OCI-LY3 (cell line): ENCODE measurements around the gene AGBL4.

Experiments
- H2AFZ ChIP-seq: fragments of 200-600, 300-600 bp; shearing (Covaris generic); 2 replicates; pipeline ENCODE4 v1.6.0; 2014; ENCODE audit warnings: antibody characterized with exemption, low read depth, low read length
- H3K27ac ChIP-seq: fragments of 200-600, 300-600 bp; sonication (generic); 2 replicates; pipeline ENCODE4 v1.5.1; 2014; ENCODE audit warnings: mild to moderate bottlenecking, low read length, moderate library complexity, mixed read lengths
- H3K27me3 ChIP-seq: fragments of 200-600, 300-600 bp; sonication (generic); 2 replicates; pipeline ENCODE4 v1.6.1; 2014; ENCODE audit warnings: low read depth, low read length, mixed read lengths
- H3K36me3 ChIP-seq: fragments of 200-600, 300-600 bp; sonication (generic); replicated peaks from 2 replicates; pipeline ENCODE3; 2014; ENCODE audit warnings: low read depth, low read length, mixed read lengths
- H3K4me1 ChIP-seq: fragments of 300-600, 200-600 bp; sonication (generic); 2 replicates; pipeline ENCODE4 v1.6.1; 2014; ENCODE audit warnings: low read length, mixed read lengths
- H3K4me2 ChIP-seq: fragments of 200-600, 300-600 bp; sonication (generic); 2 replicates; pipeline ENCODE4 v1.6.1; 2014; ENCODE audit warnings: low read length, mixed read lengths
- H3K4me3 ChIP-seq: fragments of 300-600, 200-600 bp; sonication (generic); 2 replicates; pipeline ENCODE4 v1.5.1; 2014; ENCODE audit warnings: antibody characterized with exemption, mild to moderate bottlenecking, low read length, moderate library complexity
- H3K79me2 ChIP-seq: fragments of 300-600, 200-600 bp; shearing (Covaris generic); 2 replicates; pipeline ENCODE4 v1.6.1; 2014; ENCODE audit warnings: mild to moderate bottlenecking, low read length, mixed read lengths
- H3K9ac ChIP-seq: fragments of 300-600, 200-600 bp; shearing (Covaris generic); 2 replicates; pipeline ENCODE4 v1.6.0; 2014; ENCODE audit warnings: mild to moderate bottlenecking, low read length, moderate library complexity
- H3K9me3 ChIP-seq: fragments of 200-600, 300-600 bp; shearing (Covaris generic); 2 replicates; pipeline ENCODE4 v1.6.1; 2014; ENCODE audit warnings: low read length, mixed read lengths; ENCODE audit not compliant: insufficient read depth
- H4K20me1 ChIP-seq: fragments of 200-600, 300-600 bp; sonication (generic); 2 replicates; pipeline ENCODE4 v1.6.1; 2016; ENCODE audit warnings: low read length, mixed read lengths; ENCODE audit not compliant: insufficient read depth
- EZH2phosphoT487 ChIP-seq: fragments of 200-600 bp; shearing (Covaris generic); IDR thresholded peaks from 2 replicates; pipeline ENCODE4 v1.6.1; 2018; ENCODE audit warnings: antibody characterized with exemption, mixed run types, low read depth
- TF ChIP-seq, protein P1 (sequence below): fragments of 200-600, 300-600 bp; sonication (generic); IDR thresholded peaks from 2 replicates; pipeline ENCODE4 v1.5.1; 2014; ENCODE audit warnings: antibody characterized with exemption, low read length, low read depth

Gene AGBL4

DNA sequence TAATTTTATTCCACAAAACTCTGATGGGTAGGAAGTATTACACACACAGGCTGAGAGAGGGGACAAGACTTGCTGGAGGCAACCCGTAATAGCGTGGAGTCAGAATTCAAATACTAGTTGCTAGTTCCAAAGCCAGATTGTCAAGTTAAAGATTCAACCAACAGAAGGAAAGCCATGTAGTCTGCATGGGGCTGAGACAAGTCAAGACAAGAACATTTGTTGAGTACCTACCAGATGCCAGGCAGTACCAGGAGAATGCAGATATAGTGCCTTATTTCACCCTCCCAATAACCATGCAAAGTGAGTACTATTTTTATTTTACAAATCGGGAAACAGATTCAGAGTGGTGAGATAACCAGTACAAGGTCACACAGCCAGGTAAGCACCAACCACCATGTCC, 1441.3 kb downstream of the AGBL4 start:
- H3K27ac ChIP-seq = no peak overlapping the region
- no peak overlapping the region for H2AFZ ChIP-seq
- no peak overlapping the region for H3K9ac ChIP-seq
- no peaks in the 10 kb centered on the region for H3K9me3 ChIP-seq
- no peak for TF ChIP-seq EZH2phosphoT487
- H3K36me3 ChIP-seq = no peaks in the 10 kb centered on the region
- H3K4me1 ChIP-seq = peaks cover 14% of the 10 kb centered on the region
- no peaks in the 10 kb centered on the region for H4K20me1 ChIP-seq
- no peak overlapping the region for H3K4me2 ChIP-seq
- no peaks in the 10 kb centered on the region for H3K79me2 ChIP-seq
- H3K27me3 ChIP-seq = no peaks in the 10 kb centered on the region
- H3K4me3 ChIP-seq = no peak overlapping the region

DNA sequence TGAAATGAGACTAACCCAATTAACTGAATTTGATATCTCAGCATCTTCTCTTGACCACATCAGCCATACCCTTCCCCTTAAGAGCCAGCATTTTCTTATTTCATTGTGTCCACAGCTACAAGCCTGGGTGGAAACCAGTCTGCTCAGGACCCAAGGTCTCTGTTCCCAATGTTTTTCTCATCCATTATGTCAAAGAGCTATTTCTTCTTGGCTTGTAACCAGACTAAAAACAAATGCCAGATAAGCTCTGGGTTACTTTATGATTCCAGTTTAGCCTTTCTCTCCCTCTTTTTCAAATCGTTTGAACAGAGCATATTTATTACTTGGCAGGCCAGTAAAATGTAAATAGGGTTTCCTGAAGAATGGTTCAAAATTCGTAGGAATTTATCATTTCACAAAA, 1442.5 kb downstream of the AGBL4 start:
- Histone ChIP-seq H3K4me2 (no peak overlapping the region), H3K9ac (no peak overlapping the region), H4K20me1 (no peaks in the 10 kb centered on the region), H2AFZ (no peak overlapping the region), H3K27me3 (no peaks in the 10 kb centered on the region), H3K36me3 (no peaks in the 10 kb centered on the region), H3K4me1 (peaks cover 18% of the 10 kb centered on the region), H3K4me3 (no peak overlapping the region), H3K27ac (no peak overlapping the region), H3K79me2 (no peaks in the 10 kb centered on the region), H3K9me3 (no peaks in the 10 kb centered on the region)
- TF ChIP-seq, protein P1, sequence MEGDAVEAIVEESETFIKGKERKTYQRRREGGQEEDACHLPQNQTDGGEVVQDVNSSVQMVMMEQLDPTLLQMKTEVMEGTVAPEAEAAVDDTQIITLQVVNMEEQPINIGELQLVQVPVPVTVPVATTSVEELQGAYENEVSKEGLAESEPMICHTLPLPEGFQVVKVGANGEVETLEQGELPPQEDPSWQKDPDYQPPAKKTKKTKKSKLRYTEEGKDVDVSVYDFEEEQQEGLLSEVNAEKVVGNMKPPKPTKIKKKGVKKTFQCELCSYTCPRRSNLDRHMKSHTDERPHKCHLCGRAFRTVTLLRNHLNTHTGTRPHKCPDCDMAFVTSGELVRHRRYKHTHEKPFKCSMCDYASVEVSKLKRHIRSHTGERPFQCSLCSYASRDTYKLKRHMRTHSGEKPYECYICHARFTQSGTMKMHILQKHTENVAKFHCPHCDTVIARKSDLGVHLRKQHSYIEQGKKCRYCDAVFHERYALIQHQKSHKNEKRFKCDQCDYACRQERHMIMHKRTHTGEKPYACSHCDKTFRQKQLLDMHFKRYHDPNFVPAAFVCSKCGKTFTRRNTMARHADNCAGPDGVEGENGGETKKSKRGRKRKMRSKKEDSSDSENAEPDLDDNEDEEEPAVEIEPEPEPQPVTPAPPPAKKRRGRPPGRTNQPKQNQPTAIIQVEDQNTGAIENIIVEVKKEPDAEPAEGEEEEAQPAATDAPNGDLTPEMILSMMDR = no peak
- no peak for TF ChIP-seq EZH2phosphoT487

DNA sequence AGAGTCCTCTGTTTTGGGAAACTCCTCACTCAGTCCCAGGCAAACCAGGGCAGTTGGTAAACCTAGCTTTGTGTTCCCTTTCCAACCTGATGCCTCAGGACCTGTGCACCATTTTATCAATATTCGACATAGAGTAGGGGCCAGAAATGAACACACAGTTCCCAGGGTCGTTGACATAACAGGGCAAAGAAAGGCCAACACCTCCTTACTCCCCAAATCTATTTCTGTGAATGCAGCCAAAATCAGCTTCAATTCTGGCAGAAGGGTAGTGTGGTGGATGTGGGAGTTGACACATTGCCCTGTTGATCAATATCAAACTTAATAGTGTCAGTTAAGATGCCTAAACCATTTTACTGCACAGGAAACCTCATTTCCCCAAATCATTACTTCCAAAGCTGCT, 1447.2 kb downstream of the AGBL4 start:
- Histone ChIP-seq H3K36me3 (no peaks in the 10 kb centered on the region), H3K79me2 (no peaks in the 10 kb centered on the region), H3K27me3 (no peaks in the 10 kb centered on the region), H3K4me2 (no peak overlapping the region), H4K20me1 (no peaks in the 10 kb centered on the region), H2AFZ (no peak overlapping the region), H3K9me3 (no peaks in the 10 kb centered on the region), H3K9ac (no peak overlapping the region), H3K27ac (no peak overlapping the region), H3K4me3 (no peak overlapping the region), H3K4me1 (peaks cover 20% of the 10 kb centered on the region)
- TF ChIP-seq, protein P1 = no peak
- TF ChIP-seq EZH2phosphoT487 = no peak

DNA sequence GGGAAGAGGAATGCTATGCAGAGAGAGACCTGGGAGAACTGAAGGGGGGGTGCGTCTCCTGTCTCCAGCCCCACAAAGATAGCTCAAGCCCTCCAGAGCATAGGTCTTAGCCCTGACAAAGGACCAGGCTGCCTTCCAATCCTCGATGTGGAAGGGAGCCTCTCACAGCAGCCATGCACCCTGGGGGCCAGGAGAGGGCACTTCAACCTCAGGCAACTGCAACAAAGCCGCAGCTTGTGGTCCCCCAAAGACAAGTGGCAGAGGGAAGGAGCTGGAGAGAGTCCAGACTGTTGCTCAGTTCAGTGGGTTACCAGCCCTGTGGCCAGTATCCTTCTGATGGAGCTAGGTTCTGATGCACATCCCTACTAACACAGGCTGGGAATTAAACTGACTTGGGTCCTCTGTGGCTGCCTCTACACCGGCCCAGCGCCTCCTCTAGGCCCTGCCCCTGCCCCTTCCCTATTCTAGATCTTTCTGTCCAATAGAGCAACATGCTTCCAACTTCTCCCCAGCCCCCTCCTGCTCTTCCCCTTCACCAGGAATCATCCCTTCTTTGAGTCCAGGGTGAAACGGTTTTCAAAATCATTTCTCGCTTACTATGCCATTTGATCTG, 1451.0 kb downstream of the AGBL4 start:
- H3K9ac ChIP-seq = no peak overlapping the region
- H3K9me3 ChIP-seq = no peaks in the 10 kb centered on the region
- H3K4me2 ChIP-seq = 0 out of 2 replicates have a peak overlapping the region, but pooled peaks have one; percentile 30
- H4K20me1 ChIP-seq = no peaks in the 10 kb centered on the region
- no peak overlapping the region for H3K27ac ChIP-seq
- no peaks in the 10 kb centered on the region for H3K79me2 ChIP-seq
- H3K36me3 ChIP-seq = no peaks in the 10 kb centered on the region
- H3K4me1 ChIP-seq = peaks cover 10% of the 10 kb centered on the region; the same call in 1 of the 2 replicates
- no peaks in the 10 kb centered on the region for H3K27me3 ChIP-seq
- no peak overlapping the region for H2AFZ ChIP-seq
- no peak overlapping the region for H3K4me3 ChIP-seq
- TF ChIP-seq, protein P1 = peak; percentile 79
- TF ChIP-seq EZH2phosphoT487 = no peak
